ENCODE measurements around the gene RABGAP1L.
A peak's percentile ranks its signal among the peaks of the same experiment; 100 is the strongest.

The RABGAP1L gene

DNA sequence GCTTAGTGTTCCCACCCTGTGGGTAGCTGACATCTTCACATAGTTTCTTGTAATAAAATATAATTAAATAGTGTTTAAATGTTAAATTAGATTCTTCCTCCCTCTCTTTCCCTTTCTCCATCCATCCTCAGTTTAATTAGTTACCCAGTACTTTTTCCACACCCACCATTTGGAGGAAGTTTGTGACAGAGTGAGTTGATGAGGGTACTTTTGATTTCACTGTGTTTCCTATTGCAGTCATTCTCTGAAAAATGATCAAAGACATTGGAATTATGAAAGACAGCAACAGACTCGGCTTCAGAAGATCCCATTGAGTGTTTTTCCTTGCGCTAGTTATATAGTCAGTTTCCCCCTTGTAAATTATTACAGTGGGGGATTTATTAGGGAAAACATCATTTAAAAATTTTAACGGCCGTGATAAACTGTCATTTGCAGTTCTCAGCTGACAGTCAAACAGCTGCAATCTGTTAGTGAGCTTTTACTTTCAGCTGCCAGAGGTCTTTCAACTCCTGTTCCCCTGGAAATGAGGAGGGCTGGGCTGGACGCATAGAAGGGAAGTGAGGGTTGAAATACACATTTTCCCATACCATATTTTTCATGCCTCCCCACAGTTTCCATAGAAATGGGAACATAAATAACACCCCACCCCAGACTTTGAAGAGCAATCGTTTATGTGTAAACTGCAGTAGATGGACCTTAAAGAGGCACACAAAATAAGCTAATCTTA, 779.1 kb downstream of the RABGAP1L start:
- DNase-seq (ENCODE audit: low spot score): no peak

DNA sequence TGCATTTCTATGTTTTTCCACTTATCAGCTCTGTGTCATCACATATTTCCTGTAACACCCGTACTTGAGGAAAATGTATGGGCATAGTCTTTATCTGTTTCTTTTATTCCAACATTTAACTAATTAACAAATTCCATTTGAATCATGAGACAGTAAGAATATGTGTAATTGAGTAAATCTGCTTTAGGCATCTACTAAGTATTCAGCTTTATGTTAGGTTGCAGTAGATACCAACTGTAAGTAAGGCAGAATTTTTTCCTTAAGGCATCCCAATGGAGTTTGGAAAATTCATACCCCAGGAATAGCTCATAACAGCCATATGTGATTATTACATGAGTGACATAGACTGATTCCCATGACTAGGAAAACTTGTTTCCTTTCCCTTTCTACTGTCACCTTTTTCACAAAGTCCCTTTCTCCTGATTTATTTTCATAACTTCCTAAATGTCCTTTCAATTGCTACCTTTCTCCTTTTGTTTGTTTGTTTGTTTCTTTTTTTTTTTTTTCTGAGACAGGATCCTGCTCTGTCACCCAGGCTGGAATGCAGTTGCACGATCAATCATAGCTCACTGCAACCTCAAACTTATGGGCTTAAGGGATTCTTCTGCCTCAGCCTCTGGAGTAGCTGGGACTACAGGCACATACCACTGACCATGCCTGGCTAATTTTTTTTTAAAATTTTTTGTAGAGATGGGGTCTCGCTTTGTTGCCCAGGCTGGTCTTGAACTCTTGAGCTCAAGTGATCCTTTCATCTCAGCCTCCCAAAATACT, 780.6 kb downstream of the RABGAP1L start:
- DNase-seq (ENCODE audit: low spot score): no peak

DNA sequence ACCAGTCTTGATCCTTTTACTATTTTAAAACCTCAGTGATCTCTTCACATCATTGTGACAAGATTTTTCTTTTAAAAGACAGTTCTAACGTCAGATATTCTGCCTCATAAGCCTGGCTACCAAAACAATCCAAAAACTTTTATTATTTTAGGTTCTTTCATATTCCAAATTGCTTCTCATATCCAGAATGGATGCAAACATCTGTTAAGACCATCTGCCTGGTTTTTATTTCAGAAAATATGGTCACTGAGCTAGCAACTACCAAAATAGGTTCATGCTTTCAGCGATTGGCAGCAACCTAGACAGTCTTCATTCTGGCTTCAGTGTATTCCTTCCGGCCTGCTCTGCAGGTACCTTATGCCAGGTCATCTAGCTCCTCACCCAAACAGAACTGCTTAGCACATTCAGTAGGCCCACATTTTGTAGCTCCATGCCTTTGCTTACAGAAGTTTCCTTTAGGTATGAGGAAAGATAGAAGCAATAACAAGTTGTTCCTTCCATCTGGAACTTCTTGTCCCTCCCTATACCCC, 781.4 kb downstream of the RABGAP1L start:
- no peak for DNase-seq (ENCODE audit: low spot score)

DNA sequence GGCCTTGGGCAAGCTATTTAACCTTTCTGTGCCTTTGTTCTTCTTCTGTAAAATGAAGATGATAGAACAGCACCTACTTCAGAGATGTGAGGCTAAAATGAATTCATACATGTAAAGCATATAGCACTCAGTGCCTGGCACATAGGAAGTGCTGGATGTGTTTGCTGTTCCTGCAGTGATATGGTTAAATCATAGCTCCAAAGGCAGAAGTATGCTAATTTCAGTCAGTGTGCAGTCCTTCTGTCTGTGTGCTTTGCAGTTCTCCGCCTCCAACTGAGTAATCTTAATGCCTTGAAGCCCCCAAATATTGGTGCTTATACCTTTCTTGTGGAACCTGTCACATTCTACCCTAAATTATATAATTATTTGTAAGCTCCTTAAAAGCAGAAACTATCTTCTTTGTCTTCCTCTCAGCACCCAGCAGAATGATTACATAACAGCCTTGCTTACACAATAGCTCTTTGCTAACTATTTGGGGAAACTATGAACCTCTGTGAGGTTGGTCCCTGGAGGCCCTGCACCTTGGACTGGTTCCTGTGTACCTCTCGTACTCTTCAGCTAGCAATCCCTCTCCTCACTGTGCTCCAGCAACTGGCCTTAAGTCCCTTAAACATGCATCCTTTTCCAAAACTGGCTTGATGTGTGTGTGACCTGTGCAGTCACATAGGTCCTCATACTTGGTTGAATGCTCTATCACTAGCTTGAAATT, 783.4 kb downstream of the RABGAP1L start:
- DNase-seq (ENCODE audit: low spot score): no peak

DNA sequence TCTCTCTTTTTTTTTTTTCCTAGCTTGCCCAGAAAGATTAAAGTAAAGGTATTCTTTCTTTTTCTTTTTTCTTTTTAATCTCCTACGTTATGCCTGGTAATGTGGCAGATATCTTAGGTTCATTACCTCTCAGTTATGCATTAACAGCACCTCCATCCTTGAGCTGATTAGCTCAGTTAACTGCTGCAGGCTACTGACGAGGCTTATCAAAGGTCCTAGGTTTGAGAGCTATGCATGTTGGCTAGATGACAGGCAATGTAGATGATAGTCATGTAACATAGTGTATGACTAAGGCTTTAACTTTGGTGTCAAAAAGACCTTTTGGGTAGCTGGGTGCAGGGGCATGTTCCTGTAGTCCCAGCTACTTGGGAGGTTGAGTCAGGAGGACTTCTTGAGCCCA, 786.7 kb downstream of the RABGAP1L start:
- DNase-seq (ENCODE audit: low spot score): no peak

DNA sequence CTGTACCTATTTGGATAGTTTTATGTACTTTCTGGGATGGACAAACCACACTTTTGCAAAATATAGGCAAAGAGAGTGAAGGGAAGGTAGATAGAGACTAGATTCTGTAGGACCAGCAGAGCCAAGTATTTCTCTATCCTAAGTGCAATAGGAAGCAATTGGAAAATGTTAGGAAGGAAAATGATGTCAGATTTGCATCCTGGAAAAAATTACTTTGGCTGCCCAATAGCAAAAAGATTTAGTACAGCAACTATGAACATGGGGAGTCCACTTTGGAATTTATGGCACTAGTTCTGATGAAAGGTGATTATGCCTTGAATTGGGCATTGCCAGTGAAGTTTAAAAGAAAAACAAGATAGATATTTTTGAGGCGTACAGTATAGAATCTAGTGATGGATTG, 789.7 kb downstream of the RABGAP1L start:
- no peak for DNase-seq (ENCODE audit: low spot score)

DNA sequence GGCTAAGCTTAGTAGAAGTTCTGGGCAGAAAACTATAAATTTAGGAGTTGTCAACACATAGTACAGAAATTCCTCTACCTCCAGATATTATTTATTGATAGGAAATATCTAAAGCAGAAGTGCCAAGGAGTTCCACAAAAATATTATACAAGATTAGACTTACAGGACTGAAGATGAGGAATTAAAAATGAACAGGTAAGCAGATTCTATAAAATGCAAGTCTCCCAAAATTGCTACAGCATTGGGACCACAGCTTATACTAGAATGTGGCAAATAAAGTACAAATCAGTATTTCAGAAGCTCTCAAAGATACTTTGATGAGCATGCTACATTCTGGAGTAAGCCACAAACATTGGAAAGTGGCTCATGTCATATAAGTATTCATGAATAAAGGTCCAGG, 790.3 kb downstream of the RABGAP1L start:
- DNase-seq (ENCODE audit: low spot score): no peak

DNA sequence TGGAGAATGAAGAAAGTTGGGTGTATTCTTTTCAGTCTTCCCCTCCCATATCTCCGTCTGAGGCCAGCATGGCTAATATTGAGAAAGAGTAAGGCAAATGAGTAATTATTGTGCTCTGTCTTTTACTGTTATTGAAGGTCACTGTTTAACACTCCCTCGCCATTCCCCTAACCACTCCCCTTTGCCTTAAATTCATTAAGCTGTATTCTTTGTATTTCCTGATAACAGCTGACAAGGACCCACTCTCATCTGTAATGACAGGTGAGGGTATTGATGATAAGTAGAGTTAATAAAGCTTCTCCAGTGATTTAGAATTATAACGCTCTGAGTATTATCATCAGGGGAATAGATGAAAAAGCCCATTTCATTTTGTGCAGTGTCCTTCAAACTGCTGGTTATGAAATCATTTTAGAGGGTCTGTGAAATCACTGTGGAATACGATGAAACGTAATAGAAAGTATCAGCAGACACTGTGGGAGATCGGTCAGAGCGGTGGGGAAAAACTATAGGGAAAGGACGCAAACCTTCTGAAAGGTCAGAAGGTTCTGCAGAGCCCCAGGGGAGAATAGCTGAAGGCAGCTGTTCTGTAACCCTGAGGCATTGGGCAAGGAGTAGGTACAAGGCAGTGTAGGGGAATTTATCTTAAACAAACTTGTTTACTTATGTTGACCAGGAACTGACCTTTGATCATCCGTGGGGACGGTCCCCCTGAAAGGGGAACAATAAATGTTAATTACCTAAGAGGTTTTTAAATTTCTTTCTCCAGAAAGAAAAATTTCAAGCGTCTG, 794.2 kb downstream of the RABGAP1L start:
- DNase-seq (ENCODE audit: low spot score): no peak

DNA sequence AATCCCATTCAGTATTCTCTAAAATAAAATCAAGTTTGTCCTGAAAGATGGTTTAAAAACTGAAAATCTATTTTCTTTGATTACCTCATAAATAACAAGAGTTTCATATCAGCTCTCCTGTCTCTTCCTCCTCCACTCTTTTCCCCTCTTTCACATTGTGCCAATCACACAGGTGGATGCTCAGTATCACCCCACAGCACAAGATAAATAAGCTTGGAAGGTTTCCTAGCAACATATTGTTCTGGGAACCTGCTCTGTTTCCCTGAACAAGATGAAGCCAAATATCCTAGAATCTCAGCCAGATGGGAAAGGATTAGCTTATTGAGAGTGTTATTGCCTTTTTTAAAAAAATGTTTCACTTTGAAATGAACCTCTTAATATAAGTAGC, 794.7 kb downstream of the RABGAP1L start:
- DNase-seq (ENCODE audit: low spot score): no peak

DNA sequence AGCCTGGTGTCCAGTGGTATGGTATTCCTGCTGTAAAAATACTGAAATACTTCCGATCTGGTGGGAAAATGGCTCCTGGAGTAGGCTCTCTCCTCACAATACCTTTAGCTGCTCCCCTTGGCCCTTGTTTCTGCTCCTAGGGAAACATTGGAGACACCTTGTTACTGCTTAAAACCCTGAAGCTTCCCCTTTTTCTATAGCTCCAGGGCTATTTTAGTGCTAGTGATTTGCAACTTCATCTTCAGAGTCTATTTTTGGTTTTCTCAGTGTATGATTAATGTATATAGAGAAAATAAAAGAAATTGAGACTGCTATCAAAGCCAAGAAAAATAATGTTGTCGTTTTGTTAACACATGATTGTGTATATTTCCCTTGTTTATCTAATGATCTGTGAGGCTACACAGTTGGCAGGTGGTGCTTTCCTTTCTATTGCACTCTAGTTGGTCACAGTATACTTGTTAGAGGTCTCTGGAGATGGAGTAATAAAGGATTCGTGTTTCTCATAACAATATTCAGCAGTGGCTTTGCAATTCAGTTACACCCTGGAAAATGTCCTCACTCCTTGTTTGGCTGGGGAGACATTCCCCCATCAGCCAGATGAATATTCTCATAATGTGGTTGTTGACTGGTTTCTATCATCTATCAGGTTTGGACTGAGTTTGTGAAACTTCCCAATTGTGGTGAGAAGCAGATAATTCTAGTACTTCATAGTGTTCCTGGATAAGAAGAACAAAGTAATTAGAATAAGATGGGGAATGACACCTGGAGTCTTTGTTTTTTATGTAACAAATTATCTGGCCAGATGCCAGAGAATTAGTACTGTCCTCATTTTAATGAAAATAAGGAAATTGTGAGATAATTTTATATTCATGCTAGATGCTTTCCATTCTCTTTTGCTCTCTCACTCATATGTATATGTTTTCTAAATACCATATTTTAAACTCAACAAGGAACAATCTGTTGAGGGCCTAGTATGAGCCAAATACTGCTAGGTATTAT, 795.6 kb downstream of the RABGAP1L start:
- no peak for DNase-seq (ENCODE audit: low spot score)

DNA sequence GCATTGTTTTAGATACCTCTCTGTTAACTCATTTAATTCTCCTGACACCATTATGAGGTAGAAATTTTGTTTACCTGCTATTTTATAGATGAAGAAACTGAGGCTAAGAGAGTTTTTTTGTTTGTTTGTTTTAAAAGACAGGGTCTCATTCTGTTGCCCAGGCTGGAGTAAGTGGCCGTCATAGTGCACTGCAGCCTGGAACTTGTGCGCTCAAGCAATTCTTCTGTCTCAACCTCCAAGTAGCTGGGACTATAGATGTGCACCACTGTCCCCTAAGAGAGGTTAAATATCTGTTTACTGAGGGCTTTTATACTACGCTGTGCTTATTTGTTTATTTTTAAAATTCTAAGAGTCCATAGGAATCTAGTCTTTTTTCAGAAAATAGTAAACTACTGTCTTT, 796.8 kb downstream of the RABGAP1L start:
- DNase-seq (ENCODE audit: low spot score): no peak

DNA sequence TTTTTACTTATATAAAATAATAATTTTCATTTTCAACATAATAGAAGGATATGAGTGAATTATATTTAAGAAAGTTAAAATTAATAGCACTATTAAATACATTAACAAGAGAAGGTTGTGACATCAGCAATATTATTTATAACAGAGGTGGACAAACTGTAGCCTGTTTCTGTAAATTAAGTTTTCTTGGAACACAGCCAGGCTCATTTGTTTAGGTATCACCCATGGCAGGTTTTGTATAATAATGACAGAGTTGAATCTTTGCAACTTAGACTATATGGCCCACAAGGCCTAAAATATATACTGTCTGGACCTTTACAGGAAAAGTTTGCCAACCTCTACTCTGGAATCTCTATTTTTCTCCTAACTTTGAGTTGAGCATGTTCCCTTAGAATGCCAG, 797.7 kb downstream of the RABGAP1L start:
- DNase-seq (ENCODE audit: low spot score): no peak

DNA sequence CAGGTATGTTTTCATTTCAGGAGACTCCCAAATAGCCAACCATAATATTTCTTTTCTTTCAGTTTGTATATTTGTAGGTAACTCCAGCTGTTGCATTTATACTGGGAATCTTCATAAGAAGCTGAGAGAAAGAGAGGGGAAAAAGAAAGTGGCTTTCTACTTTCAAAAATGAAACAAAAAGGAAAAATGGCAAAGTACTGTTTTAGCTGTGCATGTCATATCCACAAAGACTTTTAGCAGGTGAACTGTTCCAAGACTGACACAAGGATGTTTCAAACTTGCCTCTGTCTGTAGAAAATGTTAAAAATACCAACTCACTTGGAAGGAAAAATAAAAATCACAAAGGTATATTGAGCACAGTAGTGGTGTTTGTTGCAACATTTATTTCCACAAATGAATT, 798.5 kb downstream of the RABGAP1L start:
- no peak for DNase-seq (ENCODE audit: low spot score)

DNA sequence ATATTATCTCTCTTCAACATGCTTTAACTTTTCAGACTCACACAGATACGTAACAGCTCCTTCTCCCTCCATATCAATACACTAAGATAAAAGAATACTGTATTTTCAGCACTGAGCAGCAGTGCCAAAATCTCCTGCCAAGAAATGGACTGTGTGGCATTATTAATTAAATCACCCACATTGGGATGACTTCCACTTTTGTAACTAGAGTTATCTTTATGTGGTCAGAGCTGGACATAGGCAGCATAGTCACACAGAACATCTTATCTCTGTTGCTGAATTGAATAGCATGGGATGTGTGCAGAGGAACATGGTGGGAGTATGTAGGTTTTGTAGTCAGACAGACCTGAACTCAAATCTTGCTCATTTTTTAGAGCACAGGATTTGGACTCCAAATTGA, 799.1 kb downstream of the RABGAP1L start:
- no peak for DNase-seq (ENCODE audit: low spot score)

DNA sequence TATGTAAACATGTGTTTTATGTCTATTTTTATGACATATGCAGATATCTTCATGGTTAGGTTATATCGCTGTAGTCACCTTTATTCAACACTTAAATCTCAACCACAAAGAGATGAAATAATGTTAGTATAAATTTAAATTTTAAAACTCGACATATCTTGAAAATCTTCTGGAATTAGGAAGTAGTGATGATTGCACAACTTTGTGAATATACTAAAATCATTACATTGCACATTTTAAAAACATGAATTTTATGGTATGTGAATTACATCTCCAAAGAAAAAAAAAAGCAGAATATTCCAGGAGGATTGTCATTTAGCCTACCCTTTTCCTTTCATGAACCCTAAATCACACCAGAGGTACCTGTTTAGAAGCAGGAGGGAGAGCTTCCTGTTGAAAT, 801.0 kb downstream of the RABGAP1L start:
- no peak for DNase-seq (ENCODE audit: low spot score)

DNA sequence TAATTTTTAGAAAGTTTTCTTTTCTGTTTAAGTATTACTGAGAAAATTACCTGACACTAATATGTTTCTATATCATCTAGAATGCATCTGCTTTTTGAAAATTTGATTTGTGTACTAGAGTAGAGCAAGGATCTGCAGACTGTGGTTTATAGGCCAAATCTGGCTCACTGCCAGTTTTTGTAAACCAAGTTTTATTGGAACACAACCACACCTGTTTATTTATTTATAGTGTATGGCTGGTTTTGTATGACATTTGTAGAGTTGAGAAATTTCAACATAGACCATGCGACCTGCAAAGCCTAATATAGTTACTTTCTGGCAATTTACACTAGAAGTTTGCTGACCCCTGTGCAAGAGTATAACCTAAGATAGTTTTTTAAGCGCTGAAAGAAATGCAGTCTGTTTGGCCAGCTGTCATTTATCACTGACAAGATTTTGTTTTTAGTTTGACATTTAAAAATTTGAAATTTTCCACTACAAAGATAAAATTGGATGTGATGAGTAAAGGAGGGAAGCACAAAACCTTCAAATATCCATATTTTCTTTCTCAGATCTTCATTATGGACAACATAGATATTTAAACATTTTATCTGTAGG, 804.3 kb downstream of the RABGAP1L start:
- DNase-seq (ENCODE audit: low spot score): no peak

DNA sequence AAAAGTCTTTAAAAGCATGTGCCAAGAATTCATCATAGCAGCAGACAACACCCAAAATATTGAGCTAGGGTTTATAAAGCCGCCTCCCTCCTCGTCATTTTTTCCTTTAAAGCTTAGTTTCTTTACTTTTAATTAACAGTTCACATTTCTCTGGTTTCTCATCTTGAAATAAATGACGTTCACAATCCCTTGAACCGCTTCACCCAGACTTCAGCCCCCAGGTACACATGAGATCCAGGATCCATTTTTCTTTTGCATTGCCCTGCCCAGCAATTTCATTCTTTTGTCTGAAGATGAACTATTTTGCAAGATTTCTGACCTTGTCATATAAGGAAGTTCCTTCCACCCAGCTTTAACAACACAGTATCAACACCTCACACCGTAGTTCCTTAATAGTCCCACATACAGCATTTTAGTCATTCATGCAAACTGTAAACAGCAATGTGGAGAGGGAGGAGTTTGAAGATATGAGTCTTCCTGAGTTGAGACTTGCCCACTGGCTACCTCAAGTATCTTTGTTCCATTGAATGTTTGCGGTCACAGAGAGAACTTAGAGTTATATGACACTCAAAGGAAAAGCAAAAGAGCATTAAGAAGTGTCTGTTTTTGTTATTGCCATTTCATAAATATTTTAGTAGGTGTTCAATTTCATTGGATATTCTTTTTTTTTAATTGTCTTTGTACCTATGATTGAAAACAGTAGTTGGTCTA, 805.1 kb downstream of the RABGAP1L start:
- DNase-seq (ENCODE audit: low spot score): peak; percentile 20

DNA sequence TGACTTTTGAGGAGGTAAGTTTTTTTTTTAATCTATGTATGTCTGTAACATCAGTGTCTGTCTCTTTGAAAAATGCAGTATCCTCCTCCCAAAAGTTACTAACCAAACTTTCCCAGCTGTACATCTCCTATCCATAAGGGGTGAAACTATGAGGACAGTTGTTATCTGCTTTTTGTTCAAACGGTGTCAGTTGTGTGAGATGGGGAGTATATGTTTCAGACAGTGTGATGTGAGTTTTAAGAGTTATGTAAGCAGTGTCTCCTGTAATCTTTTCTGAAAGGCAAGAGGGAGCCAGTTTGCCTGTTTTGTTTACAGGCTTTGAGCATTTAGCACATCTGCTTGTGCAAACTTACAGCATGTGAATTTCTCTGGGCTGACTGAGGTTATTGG, 805.6 kb downstream of the RABGAP1L start:
- DNase-seq (ENCODE audit: low spot score): peak; percentile 14

DNA sequence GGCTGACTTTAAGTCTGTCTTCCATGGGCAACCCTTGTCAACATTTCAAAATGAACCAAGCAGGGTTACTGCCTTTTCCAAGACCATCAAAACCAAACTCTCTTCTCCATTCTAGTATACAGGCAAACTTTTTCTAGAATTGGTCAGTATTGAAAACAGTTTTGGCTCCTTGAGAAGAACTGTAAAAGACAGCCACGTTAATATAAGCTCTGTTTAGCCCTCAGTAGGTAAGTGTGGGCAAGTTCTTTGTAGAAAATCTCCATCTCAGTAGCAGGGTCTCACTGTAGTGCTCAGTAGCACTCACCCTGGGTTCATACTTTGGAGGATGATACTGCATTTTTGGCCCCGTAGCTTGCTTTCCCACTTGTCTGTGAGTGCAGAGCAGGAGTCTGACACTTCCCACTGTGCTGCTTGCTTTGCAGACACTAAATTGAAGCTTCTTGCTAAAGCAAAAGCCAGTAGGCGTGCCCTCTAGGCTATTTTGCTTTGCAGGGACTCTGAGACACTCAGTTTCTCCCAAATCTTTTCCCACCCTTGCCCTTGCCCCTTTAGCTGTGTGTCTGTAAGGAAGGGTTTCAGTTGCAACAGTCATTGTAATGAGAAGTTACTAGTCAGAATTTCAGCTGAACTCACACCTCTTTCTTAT, 806.2 kb downstream of the RABGAP1L start:
- no peak for DNase-seq (ENCODE audit: low spot score)
